NCI-H82 treated with DMSO at 0.1 percent for 48 hours (cell line): ENCODE results near the gene KIAA1671.

Experiments used
- DNase-seq: peaks from one replicate; lab custom pipeline; 2025; ENCODE audit not compliant: unreplicated experiment; lab: John Stamatoyannopoulos, UW

KIAA1671 gene

GRCh38 chr22:25007444-25008106 is 55.1 kb downstream of the KIAA1671 start:
- DNase-seq, result no peak

GRCh38 chr22:25008666-25009065 is 56.1 kb downstream of the KIAA1671 start:
- no peak for DNase-seq

- no peak for DNase-seq
Measured at GRCh38 chr22:25012741-25013143, 60.2 kb downstream of the KIAA1671 start.

- DNase-seq, result no peak
Measured at GRCh38 chr22:25013607-25014006, 61.1 kb downstream of the KIAA1671 start.

GRCh38 chr22:25014896-25015755 is 62.6 kb downstream of the KIAA1671 start:
- no peak for DNase-seq

GRCh38 chr22:25016311-25016710 is 63.8 kb downstream of the KIAA1671 start:
- DNase-seq, result no peak

GRCh38 chr22:25018009-25018408 is 65.5 kb downstream of the KIAA1671 start:
- no peak for DNase-seq

- no peak for DNase-seq
Measured at GRCh38 chr22:25019427-25020184, 67.1 kb downstream of the KIAA1671 start.

GRCh38 chr22:25021409-25021808 is 68.9 kb downstream of the KIAA1671 start:
- no peak for DNase-seq

GRCh38 chr22:25021976-25022711 is 69.6 kb downstream of the KIAA1671 start:
- peak; percentile 36 for DNase-seq

- no peak for DNase-seq
Measured at GRCh38 chr22:25023879-25024278, 71.4 kb downstream of the KIAA1671 start.

GRCh38 chr22:25024895-25025294 is 72.4 kb downstream of the KIAA1671 start:
- DNase-seq, result no peak

- DNase-seq, result no peak
Measured at GRCh38 chr22:25025491-25026400, 73.2 kb downstream of the KIAA1671 start.

- DNase-seq, result no peak
Measured at GRCh38 chr22:25027043-25027906, 74.8 kb downstream of the KIAA1671 start.

- DNase-seq, result no peak
Measured at GRCh38 chr22:25027959-25028840, 75.7 kb downstream of the KIAA1671 start.

- no peak for DNase-seq
Measured at GRCh38 chr22:25028841-25029141, 76.3 kb downstream of the KIAA1671 start.

GRCh38 chr22:25029181-25029580 is 76.7 kb downstream of the KIAA1671 start:
- DNase-seq, result no peak

GRCh38 chr22:25030636-25031035 is 78.1 kb downstream of the KIAA1671 start:
- DNase-seq, result no peak
